NCI-H1417 (cell line): ENCODE results near the gene STPG2.

ENCODE experiments used
- DNase-seq, 3 experiments: peaks; one replicate each; lab custom pipeline; 2025; lab: John Stamatoyannopoulos, UW

The STPG2 gene

GRCh38 chr4:98093662-98094061 is 49.6 kb downstream of the STPG2 start:
- no peak for DNase-seq

- peak in 2 of 3 experiments; percentile 16 to 60 for DNase-seq
Observed at GRCh38 chr4:98092833-98093439, 50.3 kb downstream of the STPG2 start.

GRCh38 chr4:98081936-98082335 is 61.3 kb downstream of the STPG2 start:
- DNase-seq: no peak

GRCh38 chr4:98068495-98068894 is 74.8 kb downstream of the STPG2 start:
- DNase-seq: no peak

GRCh38 chr4:98055800-98056501 is 87.3 kb downstream of the STPG2 start:
- no peak for DNase-seq

GRCh38 chr4:98046665-98047064 is 96.6 kb downstream of the STPG2 start:
- DNase-seq: peak in 2 of 3 experiments; percentile 4 to 55

GRCh38 chr4:98030059-98030458 is 113.2 kb downstream of the STPG2 start:
- DNase-seq: no peak

- DNase-seq: peak in 1 of 3 experiments; percentile 7
Observed at GRCh38 chr4:98027827-98028226, 115.4 kb downstream of the STPG2 start.

GRCh38 chr4:98026362-98026761 is 116.9 kb downstream of the STPG2 start:
- DNase-seq: no peak

GRCh38 chr4:98006814-98007412 is 136.4 kb downstream of the STPG2 start:
- DNase-seq: no peak

- DNase-seq: no peak
Observed at GRCh38 chr4:98006060-98006459, 137.2 kb downstream of the STPG2 start.

- DNase-seq: no peak
Observed at GRCh38 chr4:98000940-98001339, 142.3 kb downstream of the STPG2 start.

- no peak for DNase-seq
Observed at GRCh38 chr4:97998203-97998602, 145.1 kb downstream of the STPG2 start.

- DNase-seq: no peak
Observed at GRCh38 chr4:97994765-97995465, 148.4 kb downstream of the STPG2 start.

GRCh38 chr4:97990409-97990808 is 152.9 kb downstream of the STPG2 start:
- DNase-seq: no peak

GRCh38 chr4:97987019-97987648 is 156.1 kb downstream of the STPG2 start:
- DNase-seq: peak; percentile 20 to 71 (median 48)

- DNase-seq: no peak
Observed at GRCh38 chr4:97984545-97985131, 158.6 kb downstream of the STPG2 start.

GRCh38 chr4:97978791-97979488 is 164.3 kb downstream of the STPG2 start:
- no peak for DNase-seq

- DNase-seq: peak in 2 of 3 experiments; percentile 5 to 67
Observed at GRCh38 chr4:97953171-97953941, 189.9 kb downstream of the STPG2 start.

- DNase-seq: no peak
Observed at GRCh38 chr4:97952763-97953162, 190.5 kb downstream of the STPG2 start.
